Neural cell (in vitro differentiated cells): ENCODE data around the gene SLC25A21. TPM values are rescaled to one million over a fixed set of nuclear protein-coding genes. Genes with fewer than 3 reads are reported as not detected.

Source experiments
- H2AFZ ChIP-seq: fragments of 200-600, 300-800 bp; sonication (generic), shearing (Covaris generic); 2 replicates; pipeline ENCODE4 v1.6.0; 2014; ENCODE audit warnings: low read depth, mild to moderate bottlenecking, antibody characterized with exemption, low read length, moderate library complexity
- H3F3A ChIP-seq: fragments of 200-600 bp; shearing (Covaris generic); 2 replicates; pipeline ENCODE4 v1.6.1; 2016; ENCODE audit warnings: mild to moderate bottlenecking, moderate library complexity, mixed read lengths, antibody characterized with exemption, low read length; ENCODE audit not compliant: insufficient read depth, poor library complexity, severe bottlenecking
- H3K27ac ChIP-seq: fragments of 200-600, 300-800 bp; sonication (generic), shearing (Covaris generic); 2 replicates; pipeline ENCODE4 v1.5.1; 2014; ENCODE audit warnings: mild to moderate bottlenecking, low read length, moderate library complexity
- H3K27me3 ChIP-seq: fragments of 300-800, 200-600 bp; sonication (generic), shearing (Covaris generic); 2 replicates; pipeline ENCODE4 v1.6.0; 2014; ENCODE audit warnings: mild to moderate bottlenecking, low read depth, low read length, moderate library complexity; ENCODE audit not compliant: insufficient read depth
- H3K36me3 ChIP-seq: fragments of 300-800, 200-600 bp; sonication (generic), shearing (Covaris generic); 2 replicates; pipeline ENCODE4 v1.5.1; 2014; ENCODE audit warnings: mild to moderate bottlenecking, antibody characterized with exemption, low read length, moderate library complexity; ENCODE audit not compliant: insufficient read depth
- H3K4me2 ChIP-seq: fragments of 300-800, 200-600 bp; sonication (generic), shearing (Covaris generic); 2 replicates; pipeline ENCODE4 v1.6.0; 2014; ENCODE audit warnings: mild to moderate bottlenecking, low read length
- H3K4me3 ChIP-seq: fragments of 300-800, 200-600 bp; sonication (generic), shearing (Covaris generic); 2 replicates; pipeline ENCODE4 v1.5.1; 2014; ENCODE audit warnings: mild to moderate bottlenecking, low read length, moderate library complexity
- H3K79me2 ChIP-seq: fragments of 200-600 bp; shearing (Covaris generic); replicated peaks from 2 replicates; pipeline ENCODE4 v1.6.0; 2014; ENCODE audit warnings: mild to moderate bottlenecking, low read length, moderate library complexity; ENCODE audit not compliant: insufficient read depth
- H3K9ac ChIP-seq: fragments of 300-800, 200-600 bp; sonication (generic), shearing (Covaris generic); 2 replicates; pipeline ENCODE4 v1.6.1; 2016; ENCODE audit warnings: mild to moderate bottlenecking, low read length, mixed read lengths
- H3K9me2 ChIP-seq: fragments of 200-600 bp; shearing (Covaris generic); 2 replicates; pipeline ENCODE4 v1.6.1; 2016; ENCODE audit warnings: mild to moderate bottlenecking, low read length, mixed read lengths; ENCODE audit not compliant: insufficient read depth
- H3K9me3 ChIP-seq: fragments of 200-600, 300-800 bp; sonication (generic), shearing (Covaris generic); 2 replicates; pipeline ENCODE4 v1.6.1; 2016; ENCODE audit warnings: mild to moderate bottlenecking, mixed run types, low read length, moderate library complexity, mixed read lengths
- H4K20me1 ChIP-seq: fragments of 200-600 bp; shearing (Covaris generic); 2 replicates; pipeline ENCODE4 v1.6.1; 2016; ENCODE audit warnings: mild to moderate bottlenecking, mixed run types; ENCODE audit not compliant: insufficient read depth
- CTCF ChIP-seq: fragments of 450-650 bp; IDR thresholded peaks from 2 replicates; pipeline ENCODE4 v1.5.1; 2014; ENCODE audit warnings: antibody characterized with exemption, mild to moderate bottlenecking, moderate library complexity; ENCODE audit not compliant: poor library complexity, severe bottlenecking
- EP300 ChIP-seq: fragments of 450-650 bp; conservative IDR thresholded peaks from 2 replicates; pipeline ENCODE4 v1.6.1; 2014; ENCODE audit warnings: antibody characterized with exemption, mild to moderate bottlenecking, moderate library complexity; ENCODE audit not compliant: poor library complexity, severe bottlenecking
- EZH2 ChIP-seq: fragments of 200-600, 300-800 bp; shearing (Covaris generic), sonication (generic); IDR thresholded peaks from 2 replicates; pipeline ENCODE4 v1.6.1; 2014; ENCODE audit warnings: antibody characterized with exemption, low read length, borderline replicate concordance, mild to moderate bottlenecking; ENCODE audit not compliant: insufficient read depth, poor library complexity, severe bottlenecking
- MXI1 ChIP-seq: fragments of 450-650 bp; conservative IDR thresholded peaks from 2 replicates; pipeline ENCODE4 v1.6.1; 2014; ENCODE audit warnings: antibody characterized with exemption, mild to moderate bottlenecking; ENCODE audit not compliant: poor library complexity, severe bottlenecking
- POLR2AphosphoS5 ChIP-seq: IDR thresholded peaks from 2 replicates; pipeline ENCODE4 v1.6.1; 2012
- RAD21 ChIP-seq: fragments of 450-650 bp; conservative IDR thresholded peaks from 2 replicates; pipeline ENCODE4 v1.6.1; 2014; ENCODE audit warnings: antibody characterized with exemption, mild to moderate bottlenecking, moderate library complexity
- REST ChIP-seq: IDR thresholded peaks from 2 replicates; pipeline ENCODE4 v1.6.1; 2012; ENCODE audit warnings: borderline replicate concordance
- SMC3 ChIP-seq: fragments of 450-650 bp; conservative IDR thresholded peaks from 2 replicates; pipeline ENCODE4 v1.6.1; 2014; ENCODE audit warnings: antibody characterized with exemption, mild to moderate bottlenecking, moderate library complexity; ENCODE audit not compliant: poor library complexity
- TAF1 ChIP-seq: IDR thresholded peaks from 2 replicates; pipeline ENCODE4 v1.6.1; 2012; ENCODE audit warnings: low read depth
- polyA plus RNA-seq: library from polyadenylated mRNA; depleted of rRNA; stranded (reverse); fragments of >200 nt; gene quantifications from 2 replicates; pipeline ENCODE4 v1.2.3, GENCODE V29; 2014

The SLC25A21 gene
- polyA plus RNA-seq, 1 donor from 2014 or later = 0.35 TPM

- TF ChIP-seq TAF1 = no peak
- TF ChIP-seq POLR2AphosphoS5 = no peak
- TF ChIP-seq SMC3 = no peak
- no peak for TF ChIP-seq CTCF
- TF ChIP-seq REST = no peak
- TF ChIP-seq MXI1 = no peak
- no peak for TF ChIP-seq EP300
- TF ChIP-seq EZH2 = no peak
- no peak for TF ChIP-seq RAD21
- Histone ChIP-seq H3F3A (no peaks in the 10 kb centered on the region), H3K4me2 (no peak overlapping the region), H3K9me2 (no peaks in the 10 kb centered on the region), H3K4me3 (no peak overlapping the region), H3K9ac (no peak overlapping the region), H3K79me2 (no peaks in the 10 kb centered on the region), H3K36me3 (no peaks in the 10 kb centered on the region), H3K27ac (no peak overlapping the region), H4K20me1 (no peaks in the 10 kb centered on the region), H3K9me3 (no peaks in the 10 kb centered on the region), H3K27me3 (peaks cover 5% of the 10 kb centered on the region), H2AFZ (no peak overlapping the region)
These were observed 344.5 kb downstream of the SLC25A21 start for GRCh38 chr14:36827861-36828260.

DNA sequence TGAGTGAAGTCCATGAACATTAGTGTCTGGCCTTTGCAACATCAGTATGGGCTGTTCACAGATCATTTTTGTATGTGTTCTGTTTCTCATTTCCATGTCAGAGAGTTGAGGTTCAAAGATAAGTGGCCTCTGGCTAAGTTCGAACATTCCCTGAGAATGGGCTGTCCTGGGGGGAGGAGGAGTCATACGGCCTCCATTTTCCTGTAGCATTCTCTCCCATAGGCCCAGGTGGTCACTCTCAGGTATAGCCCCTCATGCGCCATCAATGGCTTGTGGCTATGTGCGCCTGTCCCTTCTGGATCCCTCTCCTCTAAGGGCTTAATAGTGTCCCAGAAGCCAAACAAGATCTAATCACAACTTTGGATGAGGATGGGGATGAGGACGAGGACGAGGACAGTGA lies 345.8 kb downstream of the SLC25A21 start:
- H3K9me3 ChIP-seq = no peaks in the 10 kb centered on the region
- no peaks in the 10 kb centered on the region for H3K79me2 ChIP-seq
- no peak overlapping the region for H3K4me2 ChIP-seq
- H3K36me3 ChIP-seq = no peaks in the 10 kb centered on the region
- no peak overlapping the region for H2AFZ ChIP-seq
- H3K27ac ChIP-seq = no peak overlapping the region
- no peak overlapping the region for H3K4me3 ChIP-seq
- H3K9me2 ChIP-seq = no peaks in the 10 kb centered on the region
- H3F3A ChIP-seq = no peaks in the 10 kb centered on the region
- H3K27me3 ChIP-seq = peaks cover 3% of the 10 kb centered on the region
- H3K9ac ChIP-seq = no peak overlapping the region
- no peaks in the 10 kb centered on the region for H4K20me1 ChIP-seq
- no peak for TF ChIP-seq EZH2
- TF ChIP-seq SMC3 = no peak
- no peak for TF ChIP-seq POLR2AphosphoS5
- no peak for TF ChIP-seq CTCF
- TF ChIP-seq REST = no peak
- no peak for TF ChIP-seq TAF1
- TF ChIP-seq RAD21 = no peak
- TF ChIP-seq MXI1 = no peak
